Ishikawa (cell line): ENCODE data around the gene CACNA2D3.

Experiments used
- CEBPB ChIP-seq: IDR thresholded peaks from 2 replicates; pipeline ENCODE4 v1.6.1; 2012
- CREB1 ChIP-seq: IDR thresholded peaks from 2 replicates; pipeline ENCODE4 v1.6.1; 2012; ENCODE audit warnings: low read depth
- EGR1 ChIP-seq: IDR thresholded peaks from 2 replicates; pipeline ENCODE4 v1.6.1; 2012
- EP300 ChIP-seq: IDR thresholded peaks from 2 replicates; pipeline ENCODE4 v1.6.1; 2012; ENCODE audit warnings: borderline replicate concordance
- FOXM1 ChIP-seq: IDR thresholded peaks from 2 replicates; pipeline ENCODE4 v1.6.1; 2012; ENCODE audit warnings: low read depth, borderline replicate concordance
- MAX ChIP-seq: IDR thresholded peaks from 2 replicates; pipeline ENCODE4 v1.6.1; 2012
- NFIC ChIP-seq: IDR thresholded peaks from 2 replicates; pipeline ENCODE4 v1.6.1; 2012
- RAD21 ChIP-seq: IDR thresholded peaks from 2 replicates; pipeline ENCODE4 v1.6.1; 2012; ENCODE audit warnings: low read depth
- REST ChIP-seq: IDR thresholded peaks from 2 replicates; pipeline ENCODE4 v1.6.1; 2012; ENCODE audit warnings: low read depth, mild to moderate bottlenecking
- TAF1 ChIP-seq: IDR thresholded peaks from 2 replicates; pipeline ENCODE4 v1.6.1; 2012; ENCODE audit warnings: low read depth, mild to moderate bottlenecking
- TCF12 ChIP-seq: IDR thresholded peaks from 2 replicates; pipeline ENCODE4 v1.6.1; 2012; ENCODE audit warnings: low read depth
- TEAD4 ChIP-seq: IDR thresholded peaks from 2 replicates; pipeline ENCODE4 v1.6.1; 2012
- USF1 ChIP-seq: IDR thresholded peaks from 2 replicates; pipeline ENCODE4 v1.6.1; 2012
- YY1 ChIP-seq: IDR thresholded peaks from 2 replicates; pipeline ENCODE4 v1.6.1; 2012; ENCODE audit warnings: low read depth
- ZBTB7A ChIP-seq: IDR thresholded peaks from 2 replicates; pipeline ENCODE4 v1.6.1; 2012; ENCODE audit warnings: low read depth

CACNA2D3 gene

GRCh38 chr3:54865316-54865715 is 743.0 kb downstream of the CACNA2D3 start:
- TF ChIP-seq CEBPB (no peak), TEAD4 (no peak), NFIC (no peak), EGR1 (no peak), FOXM1 (no peak), EP300 (no peak), TCF12 (no peak), REST (no peak), MAX (no peak), RAD21 (no peak), CREB1 (no peak), TAF1 (no peak), YY1 (no peak), USF1 (no peak), ZBTB7A (no peak)

- TF ChIP-seq MAX (no peak), TEAD4 (no peak), RAD21 (no peak), NFIC (no peak), ZBTB7A (no peak), EGR1 (no peak), REST (no peak), FOXM1 (no peak), EP300 (no peak), USF1 (no peak), TCF12 (no peak), CEBPB (no peak), YY1 (no peak), TAF1 (no peak), CREB1 (no peak)
Observed at GRCh38 chr3:54866251-54866650, 743.9 kb downstream of the CACNA2D3 start.

- peak; percentile 28 for TF ChIP-seq RAD21
- no peak for TF ChIP-seq TAF1
Observed at GRCh38 chr3:54870423-54870822, 748.1 kb downstream of the CACNA2D3 start.

- no peak for TF ChIP-seq TEAD4
- TF ChIP-seq EGR1, result no peak
- TF ChIP-seq TCF12, result no peak
- TF ChIP-seq USF1, result no peak
- TF ChIP-seq CREB1, result no peak
- TF ChIP-seq YY1, result no peak
- TF ChIP-seq NFIC, result no peak
- no peak for TF ChIP-seq EP300
- no peak for TF ChIP-seq TAF1
- TF ChIP-seq CEBPB, result no peak
- no peak for TF ChIP-seq RAD21
- TF ChIP-seq MAX, result no peak
- TF ChIP-seq REST, result no peak
- TF ChIP-seq ZBTB7A, result no peak
- TF ChIP-seq FOXM1, result no peak
Observed at GRCh38 chr3:54871867-54872266, 749.5 kb downstream of the CACNA2D3 start.
